ENCODE measurements around the gene CD36.

CD36 gene

DNA sequence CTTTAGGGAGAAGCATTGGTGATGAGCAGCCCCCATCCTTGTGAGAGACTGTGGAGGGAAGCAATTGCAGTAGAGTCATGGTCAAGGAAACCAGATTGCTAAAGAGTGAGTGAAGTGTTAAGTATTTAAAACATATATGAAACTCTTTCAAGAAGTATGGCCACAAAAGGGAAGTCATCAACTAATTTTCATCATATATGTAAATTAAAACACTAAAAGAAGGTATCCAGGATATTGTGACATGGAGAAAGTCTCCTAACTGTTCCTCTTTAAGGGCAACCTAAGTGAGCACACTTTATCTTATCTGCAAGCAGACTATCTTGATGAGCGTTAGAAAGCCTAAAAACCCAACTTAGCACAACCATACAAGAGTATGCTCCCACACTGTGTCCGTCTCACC, 69.7 kb downstream of the CD36 start:
- DNase-seq: no peak

- DNase-seq: no peak
These were observed 73.1 kb downstream of the CD36 start for GRCh38 chr7:80711531-80711930.

DNA sequence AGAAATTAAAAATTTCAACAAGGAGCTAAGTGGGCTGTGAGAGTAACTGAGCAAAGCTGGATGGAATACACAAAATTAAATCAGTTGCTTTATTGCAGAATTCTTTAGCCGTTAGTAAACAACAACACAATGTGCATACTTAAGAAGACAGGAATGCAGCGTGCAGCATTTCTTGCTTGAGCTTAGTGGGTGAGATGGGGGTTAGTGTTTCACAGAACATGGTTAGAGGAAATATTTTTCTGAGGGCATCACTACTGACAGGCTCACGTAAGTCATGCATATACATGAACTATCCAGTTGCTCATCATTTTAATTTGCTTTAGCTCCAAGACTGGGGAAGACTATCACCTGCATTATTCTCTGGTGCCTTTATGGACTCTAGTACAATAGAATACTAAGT, 80.8 kb downstream of the CD36 start:
- no peak for DNase-seq

- DNase-seq: no peak
These were observed 81.7 kb downstream of the CD36 start for GRCh38 chr7:80720146-80720545.

GRCh38 chr7:80721883-80722615, 83.6 kb downstream of the CD36 start:
- DNase-seq: no peak

DNA sequence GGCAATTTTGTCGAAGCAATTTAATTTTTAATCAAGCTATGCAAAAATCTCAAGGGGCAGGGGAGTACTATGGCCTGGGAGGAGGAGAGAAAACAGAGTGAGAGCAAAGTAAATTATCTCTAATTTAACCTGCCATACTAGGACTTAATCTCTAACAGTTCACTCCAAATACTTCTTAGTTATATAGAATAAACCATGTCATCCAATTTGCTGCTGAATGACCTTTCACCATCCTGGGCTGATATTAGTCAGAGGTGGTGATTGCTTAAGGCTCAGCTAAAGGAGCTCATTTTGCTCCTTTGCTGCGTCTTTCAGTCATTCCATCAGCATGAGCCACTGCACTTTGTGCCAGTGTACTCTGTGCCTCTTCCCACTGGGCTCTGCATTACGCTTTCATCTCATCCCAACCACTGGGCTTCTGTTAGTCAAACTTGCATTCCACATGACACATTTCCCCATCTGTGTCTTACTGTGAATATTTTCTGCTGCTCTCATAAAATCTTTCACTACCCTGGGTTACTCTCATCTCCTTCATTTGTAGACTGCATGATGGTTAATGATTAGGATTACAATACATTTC, 84.3 kb downstream of the CD36 start:
- no peak for DNase-seq

DNA sequence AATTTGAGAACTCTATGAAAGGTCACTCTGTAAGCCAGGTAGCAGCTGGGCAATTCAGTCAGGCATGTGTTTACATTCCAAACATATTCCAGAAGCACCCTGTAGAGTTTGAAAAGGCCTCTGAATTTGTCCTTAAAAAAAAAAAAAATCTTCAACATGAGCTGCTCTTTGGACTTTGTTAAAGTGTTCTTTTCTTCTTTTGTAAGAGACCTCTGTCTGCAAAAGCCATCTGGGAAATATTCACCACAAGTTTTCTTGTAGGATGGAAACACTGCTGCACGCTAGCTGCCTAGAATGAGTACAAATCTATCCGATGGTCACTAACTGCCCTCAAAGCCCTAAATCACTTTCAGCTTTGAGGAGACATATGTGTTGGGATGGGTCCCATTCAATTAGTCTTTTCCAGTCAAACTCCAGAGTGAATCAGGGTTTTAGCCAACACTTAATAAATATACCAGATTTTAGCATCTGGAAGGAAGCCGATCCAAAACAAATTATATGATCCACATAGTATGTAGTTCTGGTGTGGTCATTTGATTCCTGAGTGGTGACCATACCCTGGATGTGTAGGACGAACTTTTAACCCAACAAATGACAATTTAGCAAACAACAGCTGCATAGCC, 85.9 kb downstream of the CD36 start:
- DNase-seq: no peak

GRCh38 chr7:80725181-80725611, 86.8 kb downstream of the CD36 start:
- no peak for DNase-seq
